Naive thymus-derived CD4-positive, alpha-beta T cell (primary cell): ENCODE results near the gene TOR4A. TPM values are rescaled to one million over a fixed set of nuclear protein-coding genes. Genes with fewer than 3 reads are reported as not detected.
A peak's percentile ranks its signal among the peaks of the same experiment; 100 is the strongest.

Source experiments
- ATAC-seq: fragments of 150-1000 bp; cut with Tn5 transposase; 2 replicates; pipeline ENCODE4 v1.10.0; 2021; ENCODE audit warnings: mild to moderate bottlenecking, moderate library complexity
- CTCF ChIA-PET: fragments of 350-600 bp; sonication (Branson Sonifier 250); formaldehyde crosslinking; loops from one replicate; lab custom pipeline; 2021; ENCODE audit warnings: antibody characterized with exemption; lab: Charles Lee
- POLR2A ChIA-PET: fragments of 350-600 bp; sonication (Branson Sonifier 250); formaldehyde crosslinking; loops from one replicate; lab custom pipeline; 2021; ENCODE audit warnings: antibody characterized with exemption, inconsistent platforms; lab: Charles Lee
- DNase-seq, 9 donors: peaks; one replicate each; pipeline versions ENCODE4 v3.0.0 to v3.0.0-alpha.2; 2020 to 2022; ENCODE audit warnings: mixed read lengths in 1 of 9
- H3K27ac ChIP-seq: one replicate; pipeline ENCODE4 v1.7.0; 2013; ENCODE audit warnings: mild to moderate bottlenecking, low read depth, low read length, moderate library complexity
- H3K27me3 ChIP-seq, 2 donors: one replicate each; pipeline ENCODE4 v1.7.0; 2013; ENCODE audit warnings: low read length in 2 of 2, mild to moderate bottlenecking in 2 of 2, moderate library complexity in 2 of 2; ENCODE audit not compliant: control insufficient read depth in 2 of 2, insufficient read depth in 2 of 2
- H3K36me3 ChIP-seq, 3 experiments: 1 replicate in 2 of 3; 2 replicates in 1 of 3; pipeline ENCODE4 v1.7.0; 2013; ENCODE audit warnings: low read length in 3 of 3, mild to moderate bottlenecking in 3 of 3, moderate library complexity in 1 of 3; ENCODE audit not compliant: insufficient read depth in 3 of 3, control insufficient read depth in 2 of 3
- H3K4me1 ChIP-seq, 2 donors: one replicate each; pipeline ENCODE4 v1.7.0; 2013; ENCODE audit warnings: low read length in 2 of 2, mild to moderate bottlenecking in 2 of 2, moderate library complexity in 1 of 2; ENCODE audit not compliant: control insufficient read depth in 2 of 2, insufficient read depth in 2 of 2
- H3K4me3 ChIP-seq: 2 replicates; pipeline ENCODE4 v1.7.0; 2013; ENCODE audit warnings: mild to moderate bottlenecking, low read length
- H3K9me3 ChIP-seq, 3 experiments: 1 replicate in 2 of 3; 2 replicates in 1 of 3; pipeline ENCODE4 v1.7.0; 2013; ENCODE audit warnings: low read length in 3 of 3; ENCODE audit not compliant: control insufficient read depth in 2 of 3
- H3K27ac Mint-ChIP-seq, 9 donors: one replicate each; pipeline ENCODE4 v1.8.0; 2020 to 2022; ENCODE audit warnings: mixed read lengths in 9 of 9, mild to moderate bottlenecking in 8 of 9, moderate library complexity in 5 of 9, inconsistent platforms in 2 of 9
- H3K27me3 Mint-ChIP-seq, 5 donors: one replicate each; pipeline ENCODE4 v1.8.0; 2021 to 2022; ENCODE audit warnings: mixed read lengths in 5 of 5, mild to moderate bottlenecking in 1 of 5
- H3K36me3 Mint-ChIP-seq, 5 donors: one replicate each; pipeline ENCODE4 v1.8.0; 2020 to 2022; ENCODE audit warnings: mixed read lengths in 5 of 5, mild to moderate bottlenecking in 3 of 5, inconsistent platforms in 1 of 5
- H3K4me1 Mint-ChIP-seq, 7 donors: one replicate each; pipeline ENCODE4 v1.8.0; 2020 to 2022; ENCODE audit warnings: mixed read lengths in 7 of 7, mild to moderate bottlenecking in 3 of 7, inconsistent platforms in 1 of 7
- H3K4me3 Mint-ChIP-seq, 10 donors: one replicate each; pipeline ENCODE4 v1.8.0; 2020 to 2022; ENCODE audit warnings: mild to moderate bottlenecking in 10 of 10, mixed read lengths in 10 of 10, moderate library complexity in 6 of 10, inconsistent platforms in 2 of 10
- H3K9me3 Mint-ChIP-seq, 11 donors: one replicate each; pipeline ENCODE4 v1.8.0; 2020 to 2022; ENCODE audit warnings: mixed read lengths in 11 of 11, mild to moderate bottlenecking in 4 of 11, inconsistent platforms in 1 of 11, moderate library complexity in 1 of 11
- intact Hi-C, 2 donors: fragments of 100-400 bp; cut with micrococcal nuclease; formaldehyde crosslinking; loops; one replicate each; pipeline ENCODE4 v1.15.1; 2023
- polyA plus RNA-seq, 2 donors: library from polyadenylated mRNA; unstranded; fragments of 300-500 nt; fragmentation: Illumina TruSeq; gene quantifications; one replicate each; pipeline ENCODE4 v1.2.3, GENCODE V29; 2021
- total RNA-seq, 6 experiments: library from RNA in 5 of 6; stranded (reverse) in 5 of 6; gene quantifications; 1 replicate in 5 of 6; 2 replicates in 1 of 6; pipeline ENCODE4 v1.2.3 and lab custom pipeline; 2021 to 2026

TOR4A gene
- total and polyA plus RNA-seq, 7 experiments from 2014 or later, result 0.07 to 16.6 (median 1.7) TPM; not detected in 1

GRCh38 chr9:137244486-137245449 is 32.8 kb upstream of the TOR4A start:
- peaks cover 7 to 25% (median 12%) of the 10 kb centered on the region in 7 donors for H3K4me1 Mint-ChIP-seq
- no peaks in the 10 kb centered on the region for H3K27me3 ChIP-seq
- CTCF ChIA-PET, result no interaction called here

GRCh38 chr9:137245450-137246421 is 31.8 kb upstream of the TOR4A start:
- H3K4me1 Mint-ChIP-seq, result peaks cover 7 to 24% (median 12%) of the 10 kb centered on the region in 7 donors
- ChIA-PET CTCF (no interaction called here), POLR2A (interaction anchor here (0.6 to 10.7 kb wide), 2 partner anchors 7 to 391 kb away, joined by 4 to 168 read pairs; partner anchors contain the start of genes NELFB and STPG3)
- H3K9me3 Mint-ChIP-seq, result peaks cover 0 to 9% (median 0%) of the 10 kb centered on the region in 11 donors
- H3K4me3 ChIP-seq, result no peak overlapping the region
- H3K27ac ChIP-seq, result no peak overlapping the region
- intact Hi-C loops, result no loop called here
- H3K36me3 Mint-ChIP-seq, result peaks cover 0 to 14% (median 4%) of the 10 kb centered on the region in 5 donors
- H3K27ac Mint-ChIP-seq, result peak overlapping the region in 1 of 9 donors; percentile 43
- peaks cover 9 to 11% of the 10 kb centered on the region in 2 donors for H3K4me1 ChIP-seq
- no peak overlapping the region for H3K4me3 Mint-ChIP-seq
- H3K9me3 ChIP-seq, result no peaks in the 10 kb centered on the region
- H3K27me3 ChIP-seq, result no peaks in the 10 kb centered on the region
- DNase-seq (no peak), ATAC-seq (no peak)
- H3K36me3 ChIP-seq, result peaks cover 0 to 19% (median 9%) of the 10 kb centered on the region in 3 experiments
- H3K27me3 Mint-ChIP-seq, result peaks cover 0 to 4% (median 0%) of the 10 kb centered on the region in 5 donors

More at GRCh38 chr9:137244486-137245449, 32.8 kb upstream of the TOR4A start:
- POLR2A ChIA-PET, result interaction anchor here (0.6 to 10.7 kb wide), 2 partner anchors 8 to 392 kb away, joined by 4 to 168 read pairs; partner anchors contain the start of genes NELFB and STPG3
- H3K9me3 ChIP-seq, result no peaks in the 10 kb centered on the region
- ATAC-seq, result no peak
- H3K4me1 ChIP-seq, result peaks cover 9 to 11% of the 10 kb centered on the region in 2 donors
- peak in 1 of 9 donors; percentile 38 for DNase-seq
- H3K4me3 ChIP-seq, result no peak overlapping the region
- H3K27ac ChIP-seq, result no peak overlapping the region
- intact Hi-C loops, result loop anchor here in 1 of 2 donors (5.0 kb wide), 1 partner anchor 832 kb away; the partner anchor contains the start of genes ENTR1 and PMPCA
- Mint-ChIP-seq H3K27me3 (peaks cover 0 to 4% (median 0%) of the 10 kb centered on the region in 5 donors), H3K4me3 (no peak overlapping the region), H3K36me3 (peaks cover 0 to 14% (median 4%) of the 10 kb centered on the region in 5 donors), H3K9me3 (peaks cover 0 to 9% (median 0%) of the 10 kb centered on the region in 11 donors), H3K27ac (peak overlapping the region in 2 of 9 donors; percentile 43 to 49)
- peaks cover 0 to 19% (median 9%) of the 10 kb centered on the region in 3 experiments for H3K36me3 ChIP-seq

- no peaks in the 10 kb centered on the region for H3K27me3 Mint-ChIP-seq
- peaks cover 5 to 6% of the 10 kb centered on the region in 2 donors for H3K4me1 ChIP-seq
- peaks cover 0 to 4% (median 0%) of the 10 kb centered on the region in 11 donors for H3K9me3 Mint-ChIP-seq
- H3K9me3 ChIP-seq, result no peaks in the 10 kb centered on the region
- peaks cover 0 to 15% (median 7%) of the 10 kb centered on the region in 3 experiments for H3K36me3 ChIP-seq
- H3K27ac ChIP-seq, result no peak overlapping the region
- DNase-seq (no peak), ATAC-seq (no peak)
- ChIA-PET POLR2A (interaction anchor here (0.7 kb wide), 1 partner anchor 56 kb away, joined by 3 read pairs; no protein-coding TSS in a partner anchor), CTCF (no interaction called here)
- peaks cover 0 to 10% (median 0%) of the 10 kb centered on the region in 5 donors for H3K36me3 Mint-ChIP-seq
- H3K4me3 Mint-ChIP-seq, result no peak overlapping the region
- no peak overlapping the region for H3K27ac Mint-ChIP-seq
- H3K4me3 ChIP-seq, result no peak overlapping the region
- no peaks in the 10 kb centered on the region for H3K27me3 ChIP-seq
- intact Hi-C loops, result no loop called here
- H3K4me1 Mint-ChIP-seq, result peaks cover 6 to 16% (median 7%) of the 10 kb centered on the region in 7 donors
These were observed 30.2 kb upstream of the TOR4A start for GRCh38 chr9:137247135-137247915.

GRCh38 chr9:137247916-137248175 is 29.7 kb upstream of the TOR4A start:
- no peak for ATAC-seq
- no peaks in the 10 kb centered on the region for H3K27me3 ChIP-seq
- intact Hi-C loops, result no loop called here
- H3K36me3 ChIP-seq, result peaks cover 0 to 10% (median 2%) of the 10 kb centered on the region in 3 experiments
- no peak overlapping the region for H3K27ac ChIP-seq
- Mint-ChIP-seq H3K4me3 (no peak overlapping the region), H3K27me3 (no peaks in the 10 kb centered on the region), H3K4me1 (peaks cover under 1 to 11% (median 5%) of the 10 kb centered on the region in 7 donors), H3K36me3 (peaks cover 0 to 4% (median 0%) of the 10 kb centered on the region in 5 donors), H3K9me3 (peaks cover 0 to 1% (median 0%) of the 10 kb centered on the region in 11 donors), H3K27ac (peak overlapping the region in 1 of 9 donors; percentile 14)
- H3K4me1 ChIP-seq, result peaks cover 0 to under 1% of the 10 kb centered on the region in 2 donors
- H3K9me3 ChIP-seq, result no peaks in the 10 kb centered on the region
- POLR2A ChIA-PET, result no interaction called here
- H3K4me3 ChIP-seq, result no peak overlapping the region
- DNase-seq, result no peak
- CTCF ChIA-PET, result no interaction called here

- DNase-seq (no peak), ATAC-seq (no peak)
- ChIA-PET POLR2A (interaction anchor here (9.5 kb wide), 1 partner anchor 10 kb away, joined by 168 read pairs; the partner anchor contains the start of gene TUBB4B), CTCF (interaction anchor here (1.1 kb wide), 1 partner anchor 14 kb away, joined by 4 read pairs; no protein-coding TSS in a partner anchor)
- H3K27ac Mint-ChIP-seq, result no peak overlapping the region
- Histone ChIP-seq H3K4me3 (no peak overlapping the region), H3K4me1 (peaks cover 0 to 4% of the 10 kb centered on the region in 2 donors), H3K36me3 (peaks cover 0 to 3% (median 0%) of the 10 kb centered on the region in 3 experiments), H3K9me3 (no peaks in the 10 kb centered on the region), H3K27ac (no peak overlapping the region), H3K27me3 (no peaks in the 10 kb centered on the region)
- no peak overlapping the region for H3K4me3 Mint-ChIP-seq
- H3K36me3 Mint-ChIP-seq, result no peaks in the 10 kb centered on the region
- H3K4me1 Mint-ChIP-seq, result peaks cover 0 to 6% (median 5%) of the 10 kb centered on the region in 7 donors
- H3K27me3 Mint-ChIP-seq, result no peaks in the 10 kb centered on the region
- H3K9me3 Mint-ChIP-seq, result peaks cover 0 to under 1% (median 0%) of the 10 kb centered on the region in 11 donors
- intact Hi-C loops, result no loop called here
These were observed 27.0 kb upstream of the TOR4A start for GRCh38 chr9:137250329-137251193.
